HG02981 (cell line): ENCODE measurements around the gene OSBPL7.

Experiments
- ATAC-seq: cut with Tn5 transposase; IDR thresholded peaks from one replicate; pipeline ENCODE4 v1.9.1; 2021; ENCODE audit warnings: mild to moderate bottlenecking, moderate library complexity; ENCODE audit not compliant: unreplicated experiment

Gene OSBPL7, protein sequence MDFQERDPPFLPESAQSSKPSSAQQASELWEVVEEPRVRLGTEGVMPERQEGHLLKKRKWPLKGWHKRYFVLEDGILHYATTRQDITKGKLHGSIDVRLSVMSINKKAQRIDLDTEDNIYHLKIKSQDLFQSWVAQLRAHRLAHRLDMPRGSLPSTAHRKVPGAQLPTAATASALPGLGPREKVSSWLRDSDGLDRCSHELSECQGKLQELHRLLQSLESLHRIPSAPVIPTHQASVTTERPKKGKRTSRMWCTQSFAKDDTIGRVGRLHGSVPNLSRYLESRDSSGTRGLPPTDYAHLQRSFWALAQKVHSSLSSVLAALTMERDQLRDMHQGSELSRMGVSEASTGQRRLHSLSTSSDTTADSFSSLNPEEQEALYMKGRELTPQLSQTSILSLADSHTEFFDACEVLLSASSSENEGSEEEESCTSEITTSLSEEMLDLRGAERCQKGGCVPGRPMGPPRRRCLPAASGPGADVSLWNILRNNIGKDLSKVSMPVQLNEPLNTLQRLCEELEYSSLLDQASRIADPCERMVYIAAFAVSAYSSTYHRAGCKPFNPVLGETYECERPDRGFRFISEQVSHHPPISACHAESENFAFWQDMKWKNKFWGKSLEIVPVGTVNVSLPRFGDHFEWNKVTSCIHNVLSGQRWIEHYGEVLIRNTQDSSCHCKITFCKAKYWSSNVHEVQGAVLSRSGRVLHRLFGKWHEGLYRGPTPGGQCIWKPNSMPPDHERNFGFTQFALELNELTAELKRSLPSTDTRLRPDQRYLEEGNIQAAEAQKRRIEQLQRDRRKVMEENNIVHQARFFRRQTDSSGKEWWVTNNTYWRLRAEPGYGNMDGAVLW

DNA sequence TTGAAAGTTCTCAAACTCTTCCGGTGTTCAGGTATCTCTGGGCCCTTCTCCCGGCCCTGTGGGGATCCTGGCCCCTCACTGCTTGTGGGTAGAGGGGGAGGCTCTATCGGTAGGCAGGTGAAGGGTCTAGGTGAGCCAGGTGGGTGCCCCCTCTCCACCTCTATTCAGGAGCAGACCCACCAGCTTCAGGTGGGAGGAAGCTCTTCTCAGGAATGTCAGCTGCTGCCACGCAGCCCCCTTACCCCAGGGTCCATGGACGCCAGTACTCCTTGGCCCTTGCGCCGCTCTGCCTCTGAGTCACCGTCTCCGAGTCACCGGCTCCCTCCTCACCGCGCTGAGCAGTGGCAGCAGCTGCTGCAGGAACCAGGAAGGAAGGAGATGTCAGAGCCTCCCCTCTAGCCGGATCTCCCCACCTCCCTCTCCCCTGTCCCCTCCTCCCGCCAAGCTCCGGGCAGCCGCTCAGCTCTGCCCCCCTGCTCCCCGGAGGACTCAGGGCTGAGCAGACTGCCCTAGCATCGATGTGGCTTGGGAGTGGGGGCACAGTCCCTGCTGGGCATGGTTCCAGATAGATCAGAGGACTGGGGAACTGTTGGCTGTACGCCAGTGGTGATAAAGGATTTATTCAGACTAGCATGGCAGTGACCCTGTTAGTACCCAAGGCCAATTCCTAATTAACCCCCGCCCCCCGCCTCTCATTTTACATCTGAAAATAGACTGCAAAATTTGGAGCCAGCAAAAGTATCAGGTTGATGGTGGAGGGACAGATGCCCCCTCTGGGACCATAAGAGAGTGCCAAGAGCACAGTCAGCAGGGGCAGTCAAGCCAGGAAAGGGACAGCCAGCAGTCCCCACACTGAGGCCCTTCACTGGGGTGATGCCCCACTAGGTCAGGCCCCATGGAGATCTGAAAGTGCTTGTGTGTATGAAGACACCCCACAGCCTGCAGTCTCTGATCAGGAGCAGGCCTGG lies at the start of gene OSBPL7:
TSS of gene OSBPL7 (minus strand) at position 371 of the 968 bp plus-strand sequence. CDS start 1,516 bp downstream, outside the sequence.
- ATAC-seq, result peak; percentile 61

DNA sequence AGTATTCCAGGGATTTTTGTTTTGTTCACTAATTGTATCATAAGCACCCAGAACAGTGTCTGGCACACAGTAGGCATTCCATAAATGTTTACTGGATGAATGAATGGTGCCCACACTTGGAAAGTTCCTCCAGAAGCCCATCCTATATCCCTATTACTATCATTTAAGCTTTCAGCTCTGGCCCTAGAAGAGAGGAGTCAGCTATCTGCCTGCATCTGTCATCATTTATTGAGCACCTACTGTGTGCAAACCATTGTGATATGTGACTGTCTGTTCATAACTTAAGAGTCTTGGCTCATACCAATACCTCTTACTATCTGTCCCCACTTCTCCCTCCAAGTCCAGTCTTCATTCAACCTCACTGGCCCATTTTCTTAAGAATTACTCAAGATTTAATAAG lies 49.5 kb upstream of the OSBPL7 start:
- ATAC-seq, result no peak

DNA sequence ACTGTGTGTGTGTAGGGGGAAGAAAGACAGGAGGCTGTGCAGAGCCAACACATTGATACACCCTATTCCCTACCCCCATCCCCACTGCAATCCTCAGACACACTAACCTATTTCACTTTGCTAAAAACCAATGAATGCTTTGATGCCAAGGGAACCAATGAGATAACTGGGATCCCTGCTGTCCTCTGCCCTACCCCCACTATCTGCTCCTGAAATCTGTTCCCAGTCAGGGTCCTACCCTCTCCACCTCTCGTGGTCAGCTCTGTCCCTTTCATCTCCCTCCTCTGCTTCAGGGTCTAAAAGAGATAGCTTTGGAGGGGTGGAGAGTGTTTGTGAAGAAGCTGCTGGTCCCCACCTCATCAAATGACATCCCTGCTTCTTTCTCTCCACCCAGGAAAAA lies 48.5 kb upstream of the OSBPL7 start:
- no peak for ATAC-seq

DNA sequence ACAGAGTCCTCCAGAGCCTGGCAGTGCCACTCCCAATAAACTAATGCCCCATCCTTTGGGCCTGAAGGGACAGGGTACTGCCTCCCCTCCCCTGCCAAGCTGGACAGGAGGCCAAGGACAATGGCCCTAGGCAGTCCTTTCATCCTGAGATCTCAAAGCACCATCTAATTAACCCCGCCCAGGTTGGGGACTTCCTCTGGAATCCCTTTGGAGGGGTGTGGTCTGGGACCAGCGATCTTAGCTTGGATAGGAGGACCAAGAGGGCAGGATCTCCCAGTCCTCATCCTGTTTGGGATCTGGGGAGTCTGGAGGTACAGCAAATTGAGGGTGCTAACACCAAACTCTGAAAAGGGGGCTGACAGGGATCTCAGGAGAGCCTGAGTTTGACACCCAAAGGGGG lies 47.5 kb upstream of the OSBPL7 start:
- no peak for ATAC-seq

DNA sequence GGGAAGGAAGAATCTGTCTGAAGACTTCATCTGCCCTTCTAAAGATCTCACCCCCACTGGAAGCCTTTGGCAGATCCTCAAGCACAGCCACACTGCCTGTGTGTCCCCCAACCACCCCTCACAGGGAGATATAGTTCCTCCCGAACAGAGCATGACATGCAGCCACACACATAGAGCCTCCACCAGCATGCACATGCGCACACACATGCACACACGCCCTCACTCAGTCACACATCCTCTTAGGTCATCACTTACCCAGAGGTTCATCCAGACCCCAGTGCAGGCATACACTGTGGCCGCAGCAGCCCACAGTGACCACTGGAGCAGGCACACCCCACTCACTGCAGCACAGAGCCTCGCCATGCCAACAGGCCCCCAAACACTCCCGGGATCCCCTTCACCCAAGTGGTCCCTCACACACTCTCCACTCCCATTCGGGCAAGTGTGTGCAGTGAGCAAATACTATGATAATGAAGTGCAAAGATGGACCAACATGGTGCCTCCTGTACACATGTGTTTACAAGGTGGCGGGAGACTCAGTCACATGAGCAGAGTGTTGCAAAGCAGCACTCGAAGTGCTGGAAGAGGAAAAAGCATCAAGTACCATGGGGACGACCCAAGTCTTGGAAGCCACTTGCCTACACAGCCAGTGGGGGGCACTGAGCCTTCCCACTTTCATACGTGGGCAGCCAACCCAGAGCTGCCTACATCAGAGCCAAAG lies 46.4 kb upstream of the OSBPL7 start:
- ATAC-seq, result no peak

DNA sequence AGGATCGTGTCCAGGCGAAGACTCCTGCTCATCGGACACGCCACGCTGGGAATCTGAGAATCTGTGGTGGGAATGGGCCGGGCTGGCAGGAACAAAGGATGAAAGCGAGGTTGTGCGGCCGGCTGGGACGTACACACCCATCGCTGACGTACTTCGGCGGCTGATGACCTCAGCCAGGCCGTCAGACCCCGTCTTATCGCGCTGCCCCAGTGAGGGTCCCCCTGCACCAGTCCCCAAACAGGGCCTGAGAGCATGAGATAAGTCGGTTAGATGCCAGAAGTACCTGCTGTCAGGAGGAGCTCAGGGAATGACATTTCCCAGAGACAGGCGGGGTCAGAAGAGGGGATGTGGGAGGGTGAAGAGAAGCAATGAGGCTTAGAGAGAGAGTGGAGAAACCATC lies 45.3 kb upstream of the OSBPL7 start:
- ATAC-seq, result no peak

DNA sequence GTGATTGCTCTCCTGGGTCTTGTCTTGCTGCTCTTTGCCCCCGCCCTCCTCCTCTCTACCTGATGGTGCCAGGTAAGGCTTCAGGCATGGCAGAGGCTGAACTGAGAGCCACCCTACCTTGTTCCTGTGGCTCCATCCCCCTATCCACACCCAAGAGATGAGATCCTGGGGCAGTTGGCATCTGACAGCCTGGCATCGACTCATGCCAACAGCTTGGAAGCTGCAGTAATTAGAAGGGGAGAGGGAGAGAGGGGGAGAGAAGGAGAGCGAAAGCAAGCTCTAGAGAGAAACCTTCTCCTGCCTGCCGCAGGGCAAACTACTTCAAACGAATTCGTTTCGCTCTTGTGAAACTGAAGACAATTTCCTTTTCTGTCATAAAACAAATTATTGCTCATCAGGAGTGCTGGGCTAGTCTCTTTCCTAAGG lies 43.2 kb upstream of the OSBPL7 start:
- no peak for ATAC-seq

DNA sequence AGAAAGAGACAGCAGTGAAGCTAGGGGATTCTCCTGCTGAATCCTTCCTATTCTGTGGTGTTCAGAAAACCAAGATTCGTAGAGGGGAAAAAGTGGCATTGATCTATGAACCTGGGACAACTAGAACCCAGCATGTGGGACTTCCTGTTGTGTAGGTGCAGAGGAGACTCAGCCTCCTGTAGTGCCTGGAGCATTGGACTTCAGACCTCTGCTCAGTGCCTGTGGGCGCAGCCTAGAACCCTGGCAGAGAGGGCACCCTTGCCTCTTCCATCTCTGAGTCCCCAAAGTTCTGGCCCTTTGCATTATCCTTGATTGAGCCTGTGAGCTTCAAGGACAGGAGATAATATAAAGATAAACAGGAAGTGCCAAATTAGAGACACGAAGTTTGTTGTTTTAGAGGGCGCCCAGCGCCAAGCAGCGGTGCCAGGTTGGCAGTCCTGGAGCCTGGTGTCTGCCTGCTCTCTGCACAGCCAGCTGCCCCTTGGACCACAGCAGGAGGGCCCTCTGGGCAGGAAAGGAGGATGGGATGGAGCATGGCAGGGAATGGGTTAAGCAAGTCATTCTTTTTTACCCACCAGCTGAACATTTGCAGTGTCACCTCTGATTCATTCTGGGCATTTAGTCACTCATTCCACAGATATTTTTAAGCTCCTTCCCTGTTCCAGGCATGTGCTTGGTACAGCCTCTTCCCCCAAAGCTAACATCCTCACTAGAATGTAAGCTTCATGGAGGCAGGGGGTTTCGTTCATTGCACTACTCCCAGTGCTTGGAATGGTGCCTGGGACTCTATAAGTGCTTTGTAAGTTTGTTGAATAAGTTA lies 41.2 kb upstream of the OSBPL7 start:
- no peak for ATAC-seq

DNA sequence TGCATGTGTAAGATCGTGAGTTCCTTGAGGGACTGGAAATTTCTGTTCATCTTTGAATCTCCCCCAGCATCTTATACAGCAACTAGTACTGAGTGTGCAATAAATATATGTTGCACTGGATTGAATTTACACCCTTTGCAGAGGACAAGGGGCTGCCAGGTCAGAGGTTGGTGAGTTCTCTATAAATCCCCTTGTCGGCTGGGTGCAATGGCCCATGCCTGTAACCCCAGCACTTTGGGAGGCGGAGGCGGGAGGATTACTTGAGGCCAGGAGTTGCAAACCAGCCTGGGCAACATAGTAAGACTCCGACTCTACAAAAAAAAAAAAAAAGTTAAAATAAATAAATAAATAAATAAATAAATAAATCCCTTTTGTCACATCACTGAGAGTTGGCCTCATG lies 38.8 kb upstream of the OSBPL7 start:
- no peak for ATAC-seq

DNA sequence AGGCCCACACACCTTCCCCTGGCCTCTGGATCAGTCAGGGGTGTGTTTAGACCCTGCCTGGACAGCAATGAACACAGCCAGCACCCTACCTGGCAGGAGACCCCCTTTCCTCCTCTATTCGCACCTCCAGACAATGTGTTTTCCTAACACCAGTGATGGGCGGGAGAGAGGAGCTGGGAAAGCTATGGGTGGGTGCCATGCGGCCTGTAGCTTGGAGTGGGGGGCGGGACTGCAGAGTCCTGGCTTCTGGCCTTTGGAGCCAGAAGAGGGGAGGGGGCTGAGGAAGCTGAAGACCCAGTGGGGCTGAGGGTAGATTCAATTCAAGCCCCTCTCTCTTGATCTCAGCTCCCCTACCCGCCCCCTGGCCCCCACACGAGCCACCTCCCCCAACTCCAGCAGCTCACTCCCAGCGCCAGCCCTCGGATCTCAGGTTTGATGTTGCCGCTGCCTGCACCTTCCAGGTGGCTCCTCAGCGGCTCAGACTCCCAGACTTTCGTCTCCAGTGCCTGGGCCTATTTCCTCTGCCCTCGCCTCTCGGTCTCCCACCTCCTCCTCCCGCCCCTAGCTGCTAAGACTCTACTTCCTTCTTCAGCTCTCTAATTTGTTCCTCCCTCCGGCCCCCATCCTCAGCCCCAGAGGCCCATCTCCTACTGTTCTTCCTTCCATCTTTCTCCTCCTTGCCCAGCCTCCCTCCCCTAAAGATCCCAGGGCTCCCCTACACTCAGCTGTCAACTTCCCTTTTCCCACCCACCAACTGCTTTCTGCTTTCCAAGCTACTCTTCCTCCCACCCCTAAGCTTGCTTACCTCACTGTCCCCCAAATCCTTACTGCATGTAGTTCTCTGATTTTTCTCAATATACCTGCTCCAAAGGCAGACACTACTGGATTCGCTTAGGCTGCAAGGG lies 36.2 kb upstream of the OSBPL7 start:
- no peak for ATAC-seq

DNA sequence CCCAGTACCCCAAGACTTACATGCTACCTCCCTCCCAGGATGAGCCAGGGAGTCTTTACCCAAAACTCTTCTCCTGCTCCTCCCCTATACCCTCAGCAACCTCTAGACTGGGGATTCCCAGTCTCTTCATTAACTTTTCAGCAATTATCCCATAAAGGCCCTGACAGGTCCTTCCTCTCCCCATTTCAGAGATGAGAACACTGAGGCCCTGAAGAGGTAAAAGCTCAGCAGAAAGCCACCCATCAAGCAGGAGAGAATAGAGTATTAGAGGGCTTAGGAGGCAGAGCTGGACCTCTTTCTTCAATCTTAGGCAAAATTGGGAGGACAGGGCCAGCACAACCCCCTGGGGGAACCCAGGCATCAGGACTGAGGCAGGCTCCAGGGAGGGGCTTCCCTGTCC lies 35.2 kb upstream of the OSBPL7 start:
- no peak for ATAC-seq

DNA sequence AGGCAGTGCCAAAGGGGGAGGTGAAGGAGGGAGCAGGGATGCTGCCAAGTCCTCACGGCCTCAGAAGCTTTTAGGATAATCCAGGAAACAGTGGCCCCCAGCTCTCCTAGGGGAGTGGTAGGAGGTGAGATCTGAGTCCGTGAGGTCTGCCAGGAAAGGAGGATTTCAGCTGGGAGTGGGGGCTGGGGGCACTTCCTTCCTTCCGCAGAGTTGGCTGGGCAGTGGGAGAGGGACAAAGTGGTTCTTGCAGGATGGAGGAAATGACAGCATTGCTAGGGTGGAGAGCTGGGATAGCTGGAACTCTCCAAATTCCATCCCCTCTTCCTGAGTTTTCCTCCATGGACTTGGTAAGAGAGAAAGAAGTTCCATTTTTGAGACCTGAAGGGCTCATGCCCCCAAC lies 34.1 kb upstream of the OSBPL7 start:
- no peak for ATAC-seq

DNA sequence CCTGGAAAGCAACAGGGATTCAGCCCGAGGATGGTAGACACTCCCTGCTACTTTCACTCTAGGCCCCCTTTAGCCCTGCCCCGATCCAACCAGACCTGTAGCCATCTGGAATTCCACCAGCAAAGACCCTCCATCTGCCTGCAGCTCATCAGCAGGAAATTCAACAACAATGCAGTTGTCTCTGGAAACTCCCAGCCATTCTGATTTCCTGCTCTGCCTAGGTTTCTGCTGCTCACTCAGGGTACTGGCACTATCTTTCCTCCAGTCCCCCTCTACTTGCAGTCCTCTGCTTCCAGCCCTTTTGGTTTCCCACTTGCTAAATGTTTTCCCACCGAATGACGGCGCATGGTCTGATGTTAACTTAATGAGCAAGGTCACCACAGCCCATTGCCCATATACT lies 32.0 kb upstream of the OSBPL7 start:
- no peak for ATAC-seq

DNA sequence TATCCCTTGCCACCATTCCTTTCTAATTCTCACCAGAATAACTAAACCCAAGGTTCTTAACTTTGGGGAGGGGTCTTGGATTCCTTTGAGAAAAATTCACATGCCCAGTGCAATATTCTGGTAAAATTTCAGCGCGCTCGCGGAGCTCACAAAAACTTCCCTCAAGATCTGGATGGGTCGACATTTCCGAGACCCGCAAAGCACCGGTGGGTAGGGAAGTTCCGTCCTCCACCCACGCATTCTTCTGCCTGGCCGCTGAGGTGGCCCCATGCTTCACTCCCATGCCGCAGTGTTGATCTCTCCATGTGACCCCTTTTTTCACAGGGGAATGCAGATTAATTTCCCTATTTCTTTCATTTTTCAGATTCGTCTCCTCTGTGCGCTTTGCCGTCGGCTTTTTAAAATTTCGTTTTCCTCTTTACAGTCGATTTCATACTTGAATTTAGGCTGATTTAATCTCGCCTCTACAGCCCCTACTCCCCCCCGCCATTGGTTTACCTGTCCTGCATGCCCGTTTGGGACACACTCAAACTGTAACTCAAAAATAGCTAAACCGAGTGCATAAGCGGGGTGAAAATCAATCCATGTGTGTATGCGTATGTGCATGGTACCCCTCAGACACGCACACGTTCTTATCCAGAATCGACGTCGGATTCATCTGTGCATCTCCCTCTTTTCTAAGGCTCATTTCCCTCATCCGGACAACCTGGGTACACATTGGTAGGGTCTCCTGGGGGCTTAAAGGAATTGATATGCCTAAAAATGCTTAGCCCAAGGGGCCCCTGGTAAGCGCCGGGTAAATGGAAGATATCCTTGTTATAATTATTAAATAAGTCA lies 30.7 kb upstream of the OSBPL7 start:
- ATAC-seq, result no peak

DNA sequence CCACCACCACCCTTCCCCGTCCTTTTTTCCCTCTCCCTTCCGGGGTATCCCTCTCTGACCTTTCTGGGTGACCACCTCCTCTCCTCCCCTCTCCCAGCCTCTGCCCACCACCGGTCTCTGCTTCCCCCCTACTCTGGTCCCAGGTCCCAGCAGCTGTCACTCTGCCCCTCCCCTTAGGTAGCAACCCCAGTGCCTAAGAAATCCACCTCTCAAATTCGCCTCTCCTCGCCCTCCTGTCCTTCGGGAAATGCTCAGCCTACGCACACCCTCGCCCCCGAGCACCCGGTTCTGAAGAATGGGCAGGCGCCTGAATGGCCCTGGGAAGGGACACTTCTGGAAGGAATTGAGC lies 30.1 kb upstream of the OSBPL7 start:
- ATAC-seq, result no peak

DNA sequence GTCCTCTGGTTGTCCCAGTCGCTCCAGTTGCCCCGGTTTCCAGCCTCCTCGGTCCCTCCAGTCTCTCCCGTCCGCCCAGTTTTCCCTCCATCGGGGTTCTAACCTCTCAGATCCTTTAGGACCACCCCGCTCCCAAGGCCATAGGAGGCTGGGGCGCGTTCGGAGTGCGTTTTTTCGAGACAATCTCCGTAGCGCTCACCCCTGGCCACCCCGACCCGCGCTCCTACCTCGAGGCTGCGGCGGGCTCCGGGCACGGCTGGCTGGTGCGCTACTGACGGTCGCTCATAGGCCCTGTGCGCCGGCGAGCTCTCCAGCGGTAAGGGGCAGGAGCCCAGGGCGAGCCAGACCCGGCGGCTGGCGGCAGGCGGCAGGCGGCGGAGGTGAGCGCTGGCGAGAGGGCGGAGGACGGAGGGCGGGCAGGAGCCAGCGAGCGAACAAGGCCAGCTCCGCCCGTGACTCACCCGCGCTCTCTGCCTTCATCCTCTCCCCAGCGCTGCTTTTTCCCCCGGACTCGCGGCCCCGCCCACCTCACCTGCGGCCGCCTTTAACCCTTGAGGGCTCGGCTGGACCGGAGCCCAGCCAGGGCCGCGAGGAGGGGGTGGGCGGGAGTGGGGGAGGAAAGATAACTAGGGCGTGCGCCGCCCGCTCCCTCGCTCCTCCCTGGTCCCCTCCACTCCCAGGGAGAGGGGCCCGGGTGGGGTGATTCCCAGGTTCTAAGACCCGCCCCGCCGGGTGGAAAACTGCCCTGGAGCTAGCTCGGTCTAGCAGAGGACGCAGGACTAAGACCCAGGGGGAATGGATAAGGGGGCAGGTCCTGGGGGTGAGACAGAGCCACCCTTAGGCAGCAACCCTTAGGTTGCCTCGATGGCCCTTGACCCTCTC lies 29.3 kb upstream of the OSBPL7 start, which contains the start of gene SP6:
TSS of gene SP6 (minus strand) at position 472 of the 882 bp plus-strand sequence. CDS start 2,734 bp downstream, outside the sequence.
- ATAC-seq, result no peak

DNA sequence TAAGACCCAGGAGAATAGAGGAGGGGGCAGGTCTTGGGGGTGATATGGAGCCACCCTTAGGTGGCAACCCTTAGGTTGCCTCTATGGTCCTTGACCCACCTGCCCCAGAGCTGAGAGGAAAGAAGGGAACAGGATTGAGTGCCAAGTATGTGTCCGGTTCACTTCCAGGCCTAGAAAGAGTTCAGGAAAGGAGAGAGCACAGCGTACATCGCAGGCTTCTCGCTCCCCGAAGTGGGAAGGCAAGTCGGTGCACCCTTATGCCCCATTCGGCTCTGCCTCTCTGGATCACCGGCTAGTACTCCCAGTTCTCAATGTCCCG lies 28.7 kb upstream of the OSBPL7 start:
- ATAC-seq, result no peak
